ENCODE data around the gene ABLIM2.

DNA sequence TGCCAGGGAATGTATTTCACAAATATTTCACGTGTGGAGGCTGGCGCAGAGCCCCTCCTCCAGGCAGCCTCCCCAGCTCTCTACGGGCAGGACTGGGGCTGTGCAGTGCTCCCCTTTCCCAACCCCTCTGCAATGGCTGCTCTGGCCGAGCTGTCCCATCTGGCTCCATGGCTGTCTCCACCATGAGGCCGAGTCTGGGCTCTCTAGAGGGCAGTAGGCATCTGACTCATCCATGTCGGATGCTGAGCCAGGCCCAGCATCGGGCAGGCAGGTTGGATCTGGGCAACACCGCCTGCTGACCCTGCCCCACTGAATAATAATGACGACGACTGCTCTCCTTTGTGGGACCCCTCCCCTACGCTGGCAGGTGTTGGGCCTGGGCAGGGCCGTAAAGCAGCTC lies 29.5 kb upstream of the ABLIM2 start:
- TF ChIP-seq, protein P1, sequence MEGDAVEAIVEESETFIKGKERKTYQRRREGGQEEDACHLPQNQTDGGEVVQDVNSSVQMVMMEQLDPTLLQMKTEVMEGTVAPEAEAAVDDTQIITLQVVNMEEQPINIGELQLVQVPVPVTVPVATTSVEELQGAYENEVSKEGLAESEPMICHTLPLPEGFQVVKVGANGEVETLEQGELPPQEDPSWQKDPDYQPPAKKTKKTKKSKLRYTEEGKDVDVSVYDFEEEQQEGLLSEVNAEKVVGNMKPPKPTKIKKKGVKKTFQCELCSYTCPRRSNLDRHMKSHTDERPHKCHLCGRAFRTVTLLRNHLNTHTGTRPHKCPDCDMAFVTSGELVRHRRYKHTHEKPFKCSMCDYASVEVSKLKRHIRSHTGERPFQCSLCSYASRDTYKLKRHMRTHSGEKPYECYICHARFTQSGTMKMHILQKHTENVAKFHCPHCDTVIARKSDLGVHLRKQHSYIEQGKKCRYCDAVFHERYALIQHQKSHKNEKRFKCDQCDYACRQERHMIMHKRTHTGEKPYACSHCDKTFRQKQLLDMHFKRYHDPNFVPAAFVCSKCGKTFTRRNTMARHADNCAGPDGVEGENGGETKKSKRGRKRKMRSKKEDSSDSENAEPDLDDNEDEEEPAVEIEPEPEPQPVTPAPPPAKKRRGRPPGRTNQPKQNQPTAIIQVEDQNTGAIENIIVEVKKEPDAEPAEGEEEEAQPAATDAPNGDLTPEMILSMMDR (IDR thresholded peaks at IDR 0.05): no peak
- TF ChIP-seq POLR2AphosphoS5 (IDR thresholded peaks at IDR 0.05): no peak
